Suprapubic skin (tissue), 4 donors: Measurements from ENCODE around the gene DDN.

ENCODE experiments used
- EP300 ChIP-seq: sonication (generic); formaldehyde crosslinking; IDR thresholded peaks from one replicate; pipeline ENCODE4 v1.6.1; 2017; ENCODE audit warnings: antibody characterized with exemption
- POLR2A ChIP-seq, 2 donors: fragments of 450-650 bp; IDR thresholded peaks; one replicate each; pipeline ENCODE4 v1.6.1; 2017; ENCODE audit warnings: antibody characterized with exemption in 2 of 2, mild to moderate bottlenecking in 2 of 2, moderate library complexity in 2 of 2
- POLR2AphosphoS5 ChIP-seq, 3 donors: sonication (generic); formaldehyde crosslinking; IDR thresholded peaks; one replicate each; pipeline ENCODE4 v1.6.1; 2017; ENCODE audit warnings: antibody characterized with exemption in 3 of 3
- TF ChIP-seq, protein P1 (sequence below), 2 donors: fragments of 200-600 bp in 1 of 2; fragments of 450-650 bp in 1 of 2; sonication (generic) in 1 of 2; IDR thresholded peaks; one replicate each; pipeline ENCODE4 v1.5.1; 2016 to 2019; ENCODE audit warnings: antibody characterized with exemption in 2 of 2, mild to moderate bottlenecking in 1 of 2, moderate library complexity in 1 of 2

GRCh38 chr12:49024543-49024942 lies 25.4 kb upstream of the DDN start:
- TF ChIP-seq POLR2AphosphoS5 (IDR thresholded peaks at IDR 0.05) (no peak), EP300 (no peak), POLR2A (IDR thresholded peaks at IDR 0.05) (no peak)
- TF ChIP-seq, protein P1, sequence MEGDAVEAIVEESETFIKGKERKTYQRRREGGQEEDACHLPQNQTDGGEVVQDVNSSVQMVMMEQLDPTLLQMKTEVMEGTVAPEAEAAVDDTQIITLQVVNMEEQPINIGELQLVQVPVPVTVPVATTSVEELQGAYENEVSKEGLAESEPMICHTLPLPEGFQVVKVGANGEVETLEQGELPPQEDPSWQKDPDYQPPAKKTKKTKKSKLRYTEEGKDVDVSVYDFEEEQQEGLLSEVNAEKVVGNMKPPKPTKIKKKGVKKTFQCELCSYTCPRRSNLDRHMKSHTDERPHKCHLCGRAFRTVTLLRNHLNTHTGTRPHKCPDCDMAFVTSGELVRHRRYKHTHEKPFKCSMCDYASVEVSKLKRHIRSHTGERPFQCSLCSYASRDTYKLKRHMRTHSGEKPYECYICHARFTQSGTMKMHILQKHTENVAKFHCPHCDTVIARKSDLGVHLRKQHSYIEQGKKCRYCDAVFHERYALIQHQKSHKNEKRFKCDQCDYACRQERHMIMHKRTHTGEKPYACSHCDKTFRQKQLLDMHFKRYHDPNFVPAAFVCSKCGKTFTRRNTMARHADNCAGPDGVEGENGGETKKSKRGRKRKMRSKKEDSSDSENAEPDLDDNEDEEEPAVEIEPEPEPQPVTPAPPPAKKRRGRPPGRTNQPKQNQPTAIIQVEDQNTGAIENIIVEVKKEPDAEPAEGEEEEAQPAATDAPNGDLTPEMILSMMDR (IDR thresholded peaks at IDR 0.05) = no peak
